Keratinocyte (primary cell): ENCODE data around the gene PRR19.

ENCODE experiments used
- EZH2 ChIP-seq: IDR thresholded peaks from one replicate; pipeline ENCODE4 v1.6.1; 2012; ENCODE audit warnings: inconsistent platforms, mild to moderate bottlenecking, low read length, moderate library complexity
- TF ChIP-seq, protein P1 (sequence below), 3 experiments: IDR thresholded peaks in 1 of 3; conservative IDR thresholded peaks in 1 of 3; optimal IDR thresholded peaks in 1 of 3; 2 replicates in 2 of 3; 3 replicates in 1 of 3; pipeline versions ENCODE3 to v1.5.1; 2011; ENCODE audit warnings: low read length in 3 of 3, mild to moderate bottlenecking in 3 of 3, moderate library complexity in 2 of 3, control low read depth in 1 of 3, inconsistent platforms in 1 of 3; ENCODE audit not compliant: insufficient read depth in 2 of 3; ENCODE audit errors: extremely low read depth in 1 of 3

DNA sequence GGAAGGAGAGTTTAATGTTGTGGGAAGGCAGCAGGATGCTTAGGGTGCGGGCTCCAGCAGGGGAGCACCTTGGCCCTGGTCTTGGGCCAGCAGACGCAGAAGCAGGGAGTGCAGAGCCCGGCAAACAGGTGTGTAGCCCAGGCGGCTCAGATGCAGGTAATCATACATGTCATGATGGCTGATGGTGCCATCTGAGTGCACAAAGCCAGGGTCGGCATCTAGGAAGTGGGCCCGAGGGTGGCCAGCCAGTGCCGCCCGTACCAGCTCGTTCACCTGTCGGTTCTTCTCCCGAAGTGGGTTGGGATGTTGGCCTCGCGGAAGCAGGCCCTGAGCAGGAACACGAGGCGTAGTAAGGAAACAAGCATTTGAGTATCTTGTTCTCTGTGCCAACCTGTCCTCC lies 4.9 kb upstream of the PRR19 start:
- TF ChIP-seq, protein P1, sequence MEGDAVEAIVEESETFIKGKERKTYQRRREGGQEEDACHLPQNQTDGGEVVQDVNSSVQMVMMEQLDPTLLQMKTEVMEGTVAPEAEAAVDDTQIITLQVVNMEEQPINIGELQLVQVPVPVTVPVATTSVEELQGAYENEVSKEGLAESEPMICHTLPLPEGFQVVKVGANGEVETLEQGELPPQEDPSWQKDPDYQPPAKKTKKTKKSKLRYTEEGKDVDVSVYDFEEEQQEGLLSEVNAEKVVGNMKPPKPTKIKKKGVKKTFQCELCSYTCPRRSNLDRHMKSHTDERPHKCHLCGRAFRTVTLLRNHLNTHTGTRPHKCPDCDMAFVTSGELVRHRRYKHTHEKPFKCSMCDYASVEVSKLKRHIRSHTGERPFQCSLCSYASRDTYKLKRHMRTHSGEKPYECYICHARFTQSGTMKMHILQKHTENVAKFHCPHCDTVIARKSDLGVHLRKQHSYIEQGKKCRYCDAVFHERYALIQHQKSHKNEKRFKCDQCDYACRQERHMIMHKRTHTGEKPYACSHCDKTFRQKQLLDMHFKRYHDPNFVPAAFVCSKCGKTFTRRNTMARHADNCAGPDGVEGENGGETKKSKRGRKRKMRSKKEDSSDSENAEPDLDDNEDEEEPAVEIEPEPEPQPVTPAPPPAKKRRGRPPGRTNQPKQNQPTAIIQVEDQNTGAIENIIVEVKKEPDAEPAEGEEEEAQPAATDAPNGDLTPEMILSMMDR (optimal IDR thresholded peaks at IDR 0.05 in 1 of 3, IDR thresholded peaks at IDR 0.05 in 1 of 3, conservative IDR thresholded peaks at IDR 0.05 in 1 of 3; ENCODE audit: extremely low read depth in 1 of 3, insufficient read depth in 2 of 3, low read length in 3 of 3): no peak
- no peak for TF ChIP-seq EZH2
